ENCODE results near the gene SLX4. TPM values are rescaled to one million over a fixed set of nuclear protein-coding genes. Genes with fewer than 3 reads are reported as not detected.

The SLX4 gene
- total RNA-seq, 8 experiments from 2014 or later = 3.3 to 8.4 (median 5.6) TPM

- no peak for ATAC-seq (replicated peaks in 6 of 8)
- in situ Hi-C loops (cut with MboI; ENCODE audit: low pct_unique_long_range_greater_than_20kb in 2 of 9, low sequenced_read_pairs in 9 of 9, unreplicated experiment in 9 of 9) = no loop called here
- 80 to 100% (median 100%) methylated on average over 1 to 4 of the region's 5 CpGs; no CpG with 5 or more reads in 4 of the 10 experiments for WGBS, 10 experiments
- H3K27ac ChIP-seq = no peak overlapping the region
- H3K4me3 ChIP-seq = no peak overlapping the region
- H3K4me1 ChIP-seq (replicated peaks in 1 of 2) = no peaks in the 10 kb centered on the region
Measured at GRCh38 chr16:3591436-3591803, 20.0 kb downstream of the SLX4 start.

GRCh38 chr16:3590736-3591435 is 20.5 kb downstream of the SLX4 start:
- 93 to 100% (median 95%) methylated on average over 2 to 20 of the region's 27 CpGs; no CpG with 5 or more reads in 1 of the 10 experiments for WGBS, 10 experiments
- in situ Hi-C loops (cut with MboI; ENCODE audit: low pct_unique_long_range_greater_than_20kb in 2 of 9, low sequenced_read_pairs in 9 of 9, unreplicated experiment in 9 of 9) = no loop called here
- ATAC-seq (replicated peaks in 6 of 8) = no peak

DNA sequence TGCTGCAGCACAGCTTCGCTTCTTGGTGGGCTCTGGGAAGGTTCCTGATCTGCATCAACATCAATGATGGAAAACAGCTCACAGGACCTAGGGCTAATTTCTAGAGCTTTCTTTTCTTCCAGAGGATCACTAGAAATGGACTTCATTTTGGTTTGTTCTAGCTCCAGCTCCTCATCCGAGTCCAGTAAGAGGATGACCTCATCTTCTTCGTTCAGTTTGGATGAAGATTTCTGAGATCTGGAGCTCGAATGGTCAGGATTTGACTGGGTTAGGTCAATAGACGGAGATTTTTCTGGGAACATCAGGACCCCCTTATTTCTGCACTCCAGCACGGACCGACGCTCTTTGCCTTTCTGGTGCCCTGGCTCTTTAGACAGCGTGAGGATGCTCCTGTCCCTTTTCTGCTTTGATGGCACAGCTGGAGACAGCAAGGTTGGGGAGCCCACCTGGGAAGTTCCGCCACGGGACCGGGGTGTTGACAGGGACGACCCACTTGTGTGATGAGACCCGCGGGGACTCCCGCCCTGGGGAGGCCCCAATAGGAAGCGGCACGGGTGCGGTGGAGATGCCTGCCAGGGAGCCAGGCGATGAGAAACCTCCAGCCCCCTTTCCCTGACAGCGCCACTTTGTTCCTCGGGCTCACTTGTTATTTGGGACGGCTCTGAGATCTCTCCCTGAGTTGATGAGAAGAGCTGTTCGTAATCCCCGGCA is 21.3 kb downstream of the SLX4 start:
- no peaks in the 10 kb centered on the region for H3K4me1 ChIP-seq (replicated peaks in 1 of 2)
- in situ Hi-C loops (cut with MboI; ENCODE audit: low pct_unique_long_range_greater_than_20kb in 2 of 9, low sequenced_read_pairs in 9 of 9, unreplicated experiment in 9 of 9) = no loop called here
- no peak overlapping the region for H3K4me3 ChIP-seq
- no peak for ATAC-seq (replicated peaks in 6 of 8)
- H3K27ac ChIP-seq = no peak overlapping the region
- WGBS, 10 experiments = 75 to 93% (median 85%) methylated on average over 2 to 18 of the region's 25 CpGs; no CpG with 5 or more reads in 3 of the 10 experiments

More at GRCh38 chr16:3590736-3591435, 20.5 kb downstream of the SLX4 start:
- H3K4me1 ChIP-seq (replicated peaks in 1 of 2) = no peaks in the 10 kb centered on the region
- no peak overlapping the region for H3K27ac ChIP-seq
- H3K4me3 ChIP-seq = no peak overlapping the region

- Histone ChIP-seq H3K4me1 (replicated peaks in 1 of 2) (no peaks in the 10 kb centered on the region), H3K4me3 (no peak overlapping the region), H3K27ac (no peak overlapping the region)
- 75 to 100% (median 93%) methylated on average over 4 to 9 of the region's 27 CpGs; no CpG with 5 or more reads in 5 of the 10 experiments for WGBS, 10 experiments
- ATAC-seq (replicated peaks in 6 of 8) = peak in 1 of 8 experiments; percentile 73
- in situ Hi-C loops (cut with MboI; ENCODE audit: low pct_unique_long_range_greater_than_20kb in 2 of 9, low sequenced_read_pairs in 9 of 9, unreplicated experiment in 9 of 9) = no loop called here
Measured at GRCh38 chr16:3589441-3589921, 21.9 kb downstream of the SLX4 start.

DNA sequence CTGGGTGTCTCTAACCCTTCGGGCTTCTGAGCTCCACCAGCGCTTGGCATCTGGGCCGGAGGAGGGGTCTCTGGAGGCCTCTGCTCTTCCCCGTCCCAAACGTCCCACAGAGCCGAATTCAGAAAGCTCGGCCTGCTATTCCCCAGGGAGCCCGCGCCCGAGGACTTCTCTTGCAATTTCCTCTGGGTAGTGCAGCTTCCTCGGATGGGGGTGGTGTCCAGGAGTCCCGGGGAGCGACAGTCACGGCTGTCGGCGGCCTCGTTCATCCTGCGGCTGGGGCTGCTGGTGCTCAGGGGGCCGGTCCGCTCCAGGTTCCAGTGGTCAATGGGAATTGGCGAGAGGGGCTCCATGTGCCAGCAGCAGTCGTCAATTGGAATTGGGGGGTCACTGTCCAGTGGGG is 22.4 kb downstream of the SLX4 start:
- no peaks in the 10 kb centered on the region for H3K4me1 ChIP-seq (replicated peaks in 1 of 2)
- WGBS, 10 experiments = 75 to 100% (median 87%) methylated on average over 3 to 6 of the region's 22 CpGs; no CpG with 5 or more reads in 6 of the 10 experiments
- in situ Hi-C loops (cut with MboI; ENCODE audit: low pct_unique_long_range_greater_than_20kb in 2 of 9, low sequenced_read_pairs in 9 of 9, unreplicated experiment in 9 of 9) = no loop called here
- H3K4me3 ChIP-seq = no peak overlapping the region
- ATAC-seq (replicated peaks in 6 of 8) = no peak
- no peak overlapping the region for H3K27ac ChIP-seq

- 80 to 100% (median 100%) methylated on average over 1 to 5 of the region's 15 CpGs; no CpG with 5 or more reads in 3 of the 10 experiments for WGBS, 10 experiments
- H3K27ac ChIP-seq = no peak overlapping the region
- no peaks in the 10 kb centered on the region for H3K4me1 ChIP-seq (replicated peaks in 1 of 2)
- H3K4me3 ChIP-seq = no peak overlapping the region
- peak in 2 of 8 experiments; percentile 35 to 43 for ATAC-seq (replicated peaks in 6 of 8)
- in situ Hi-C loops (cut with MboI; ENCODE audit: low pct_unique_long_range_greater_than_20kb in 2 of 9, low sequenced_read_pairs in 9 of 9, unreplicated experiment in 9 of 9) = no loop called here
Measured at GRCh38 chr16:3587547-3588110, 23.8 kb downstream of the SLX4 start.

DNA sequence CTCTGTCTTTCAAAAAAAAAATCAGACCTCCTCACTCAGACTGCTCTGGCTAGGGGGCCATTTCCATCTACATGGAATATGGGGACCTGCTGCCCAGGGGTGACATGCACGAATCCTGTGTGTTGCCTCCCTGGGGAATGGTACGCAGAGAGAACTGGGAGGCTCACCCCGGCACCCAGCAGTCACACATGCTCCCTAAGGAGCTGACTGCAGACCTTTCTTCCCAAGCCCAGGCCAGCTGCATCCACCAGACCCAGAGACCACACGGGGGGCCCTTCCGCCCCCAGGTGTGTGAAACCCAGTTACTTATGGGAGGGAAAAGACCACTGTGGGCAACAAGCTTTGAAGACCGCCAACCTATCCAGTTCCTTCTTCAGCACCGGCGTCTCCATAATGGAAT is 27.0 kb downstream of the SLX4 start:
- 100% methylated on average over 2 to 3 of the region's 8 CpGs; no CpG with 5 or more reads in 7 of the 10 experiments for WGBS, 10 experiments
- no peak for ATAC-seq (replicated peaks in 6 of 8)

GRCh38 chr16:3583303-3584038 is 27.9 kb downstream of the SLX4 start:
- WGBS, 10 experiments = 80 to 100% (median 93%) methylated on average over 1 to 3 of the region's 16 CpGs; no CpG with 5 or more reads in 3 of the 10 experiments

More for the DNA sequence above, 27.0 kb downstream of the SLX4 start:
- Histone ChIP-seq H3K27ac (no peak overlapping the region), H3K4me1 (replicated peaks in 1 of 2) (peaks cover 0 to 11% of the 10 kb centered on the region in 2 donors), H3K4me3 (no peak overlapping the region)
- in situ Hi-C loops (cut with MboI; ENCODE audit: low pct_unique_long_range_greater_than_20kb in 2 of 9, low sequenced_read_pairs in 9 of 9, unreplicated experiment in 9 of 9) = no loop called here

DNA sequence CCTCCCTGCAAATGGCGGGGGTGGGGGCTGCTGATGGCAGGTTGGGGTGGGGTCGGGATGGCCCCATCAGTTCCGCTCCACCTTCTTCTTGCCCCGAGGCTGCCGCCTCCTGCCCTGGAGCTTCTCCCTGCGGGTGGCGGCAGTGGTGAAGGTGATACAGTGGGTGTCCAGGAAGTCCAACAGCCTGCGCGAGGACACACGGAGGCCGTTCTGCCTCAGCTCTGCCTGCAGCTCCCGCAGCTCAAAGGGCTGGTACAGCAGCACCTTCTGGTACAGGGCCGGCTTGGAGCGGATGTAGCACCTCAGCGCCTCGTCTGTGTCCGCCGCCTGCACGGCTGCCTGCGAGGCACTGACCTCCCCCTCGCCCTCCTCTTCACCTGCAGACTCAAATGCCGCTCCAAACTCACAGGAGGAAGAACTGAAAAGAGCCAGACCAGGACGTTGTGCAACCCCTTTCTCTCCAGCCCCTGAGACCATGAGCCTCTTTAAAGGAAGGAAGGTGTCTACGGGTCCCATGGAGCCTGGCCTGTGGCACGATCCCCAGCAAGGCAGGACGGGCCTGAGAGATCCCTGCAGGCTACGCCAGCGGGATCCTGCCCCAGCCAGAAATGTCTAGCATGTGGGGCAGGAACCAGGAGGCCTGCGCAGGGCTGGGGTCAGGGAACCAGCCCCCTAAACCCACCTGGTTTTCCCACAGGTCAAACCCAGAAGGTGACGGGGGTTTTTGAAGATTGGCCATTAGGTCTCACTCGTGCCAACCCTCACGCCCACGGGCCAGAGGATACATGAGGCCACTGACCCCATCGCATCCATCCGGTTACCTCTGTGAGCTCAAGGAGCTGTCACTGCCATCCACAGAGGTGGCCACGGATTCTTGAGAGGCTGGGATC is 28.9 kb downstream of the SLX4 start:
- in situ Hi-C loops (cut with MboI; ENCODE audit: low pct_unique_long_range_greater_than_20kb in 2 of 9, low sequenced_read_pairs in 9 of 9, unreplicated experiment in 9 of 9) = no loop called here

More at GRCh38 chr16:3583303-3584038, 27.9 kb downstream of the SLX4 start:
- Histone ChIP-seq H3K4me1 (replicated peaks in 1 of 2) (peaks cover 0 to 11% of the 10 kb centered on the region in 2 donors), H3K27ac (no peak overlapping the region), H3K4me3 (no peak overlapping the region)
- no peak for ATAC-seq (replicated peaks in 6 of 8)
- in situ Hi-C loops (cut with MboI; ENCODE audit: low pct_unique_long_range_greater_than_20kb in 2 of 9, low sequenced_read_pairs in 9 of 9, unreplicated experiment in 9 of 9) = no loop called here

DNA sequence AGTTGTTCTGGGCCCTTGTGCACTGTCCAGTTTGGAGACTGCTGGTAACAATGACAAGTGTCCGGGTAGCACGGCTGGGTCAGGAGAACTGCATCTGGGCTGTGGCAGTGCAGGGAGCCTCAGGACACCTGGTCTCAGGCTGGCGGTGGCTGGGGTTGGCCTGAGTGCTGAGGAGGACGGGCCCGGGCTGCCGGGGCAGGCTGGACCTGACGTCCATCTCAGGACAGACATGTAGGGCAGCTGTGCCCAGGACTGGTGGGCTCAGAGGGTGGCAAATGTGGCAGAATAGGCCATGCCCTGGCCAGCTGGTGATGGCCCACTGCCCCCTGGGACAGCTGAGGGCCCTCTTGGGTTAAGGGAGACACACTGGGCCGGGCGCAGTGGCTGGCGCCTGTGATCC is 30.0 kb downstream of the SLX4 start:
- in situ Hi-C loops (cut with MboI; ENCODE audit: low pct_unique_long_range_greater_than_20kb in 2 of 9, low sequenced_read_pairs in 9 of 9, unreplicated experiment in 9 of 9) = no loop called here
- WGBS, 10 experiments = 60 to 100% methylated on average over 1 to 3 of the region's 10 CpGs; no CpG with 5 or more reads in 8 of the 10 experiments
- no peak for ATAC-seq (replicated peaks in 6 of 8)
- no peak overlapping the region for H3K27ac ChIP-seq
- H3K4me3 ChIP-seq = no peak overlapping the region
- H3K4me1 ChIP-seq (replicated peaks in 1 of 2) = peaks cover 0 to 11% of the 10 kb centered on the region in 2 donors

More for the DNA sequence above, 28.9 kb downstream of the SLX4 start:
- WGBS, 10 experiments = 80 to 100% (median 93%) methylated on average over 1 to 16 of the region's 36 CpGs; no CpG with 5 or more reads in 3 of the 10 experiments
- Histone ChIP-seq H3K4me1 (replicated peaks in 1 of 2) (peaks cover 0 to 11% of the 10 kb centered on the region in 2 donors), H3K27ac (no peak overlapping the region), H3K4me3 (no peak overlapping the region)
- ATAC-seq (replicated peaks in 6 of 8) = no peak

DNA sequence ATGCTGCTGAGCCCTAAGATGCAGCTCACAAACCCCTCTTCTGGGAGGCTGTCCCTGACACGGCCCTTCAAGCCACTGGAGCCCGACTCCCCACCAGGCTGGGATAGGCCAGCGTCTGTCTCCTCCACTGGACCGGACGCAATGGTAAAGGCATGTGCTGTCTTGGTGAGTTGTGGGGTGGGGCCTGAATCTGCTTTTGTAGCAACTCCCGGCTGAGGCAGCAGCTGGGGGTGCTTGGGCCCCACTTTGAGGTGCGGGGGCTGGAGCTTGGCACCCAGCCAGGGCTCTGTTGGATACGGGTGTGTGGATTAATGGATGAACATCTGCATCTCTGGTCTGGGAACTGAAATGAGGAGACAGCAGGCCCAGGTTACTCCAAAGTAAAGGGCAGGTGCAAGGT is 30.7 kb downstream of the SLX4 start:
- H3K4me3 ChIP-seq = no peak overlapping the region
- ATAC-seq (replicated peaks in 6 of 8) = peak in 7 of 8 experiments; percentile 38 to 85 (median 61)
- H3K27ac ChIP-seq = no peak overlapping the region
- peaks cover 0 to 11% of the 10 kb centered on the region in 2 donors for H3K4me1 ChIP-seq (replicated peaks in 1 of 2)
- in situ Hi-C loops (cut with MboI; ENCODE audit: low pct_unique_long_range_greater_than_20kb in 2 of 9, low sequenced_read_pairs in 9 of 9, unreplicated experiment in 9 of 9) = no loop called here
- 20 to 50% (median 33%) methylated on average over 1 to 2 of the region's 8 CpGs; no CpG with 5 or more reads in 7 of the 10 experiments for WGBS, 10 experiments

DNA sequence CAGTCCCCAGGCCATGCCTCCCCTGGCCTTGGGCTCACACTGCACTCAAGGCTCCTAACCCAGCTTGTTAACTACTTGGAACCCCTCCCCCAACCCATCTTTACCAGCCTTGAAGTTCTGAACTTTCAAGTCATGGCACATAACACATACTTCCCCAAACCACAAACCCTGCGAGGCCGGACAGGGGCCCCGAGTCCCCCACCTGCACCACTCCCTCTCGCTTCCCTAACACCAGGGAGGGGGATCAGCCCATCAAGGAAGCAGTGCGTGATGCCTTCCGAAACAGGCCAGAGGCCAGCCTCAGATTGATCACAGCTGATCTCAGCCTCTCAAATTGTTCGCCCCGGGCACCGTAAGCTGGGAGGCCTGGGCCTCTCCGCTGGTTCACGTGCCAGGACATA is 31.2 kb downstream of the SLX4 start:
- Histone ChIP-seq H3K4me1 (replicated peaks in 1 of 2) (peaks cover 0 to 11% of the 10 kb centered on the region in 2 donors), H3K27ac (no peak overlapping the region), H3K4me3 (no peak overlapping the region)
- ATAC-seq (replicated peaks in 6 of 8) = peak in 2 of 8 experiments; percentile 15 to 32
- in situ Hi-C loops (cut with MboI; ENCODE audit: low pct_unique_long_range_greater_than_20kb in 2 of 9, low sequenced_read_pairs in 9 of 9, unreplicated experiment in 9 of 9) = no loop called here
- WGBS, 10 experiments = 0 to 100% (median 93%) methylated on average over 1 to 4 of the region's 11 CpGs; no CpG with 5 or more reads in 7 of the 10 experiments
